Activated B cell treated with CpG ODN at 0.5 μM for 24 hours (primary cell): ENCODE results near the gene GAK. TPM values are rescaled to one million over a fixed set of nuclear protein-coding genes. Genes with fewer than 3 reads are reported as not detected.

ENCODE experiments used
- ATAC-seq: fragments of 200-7000 bp; cut with Tn5 transposase; one replicate; pipeline ENCODE4 v1.10.0; 2021; ENCODE audit warnings: low read depth, mild to moderate bottlenecking, moderate library complexity
- CTCF ChIA-PET: fragments of 350-600 bp; sonication (Branson Sonifier 250); formaldehyde crosslinking; loops from one replicate; lab custom pipeline; 2021; ENCODE audit warnings: antibody characterized with exemption; lab: Charles Lee
- POLR2A ChIA-PET: fragments of 350-600 bp; sonication (Branson Sonifier 250); formaldehyde crosslinking; loops from one replicate; lab custom pipeline; 2021; ENCODE audit warnings: antibody characterized with exemption; lab: Charles Lee
- DNase-seq: peaks from one replicate; pipeline ENCODE4 v3.0.0; 2022
- H3K27ac Mint-ChIP-seq: one replicate; pipeline ENCODE4 v1.8.0; 2020; ENCODE audit warnings: mixed read lengths
- H3K27me3 Mint-ChIP-seq: one replicate; pipeline ENCODE4 v1.8.0; 2021; ENCODE audit warnings: mixed read lengths
- H3K36me3 Mint-ChIP-seq: one replicate; pipeline ENCODE4 v1.8.0; 2021; ENCODE audit warnings: low read depth, mixed read lengths
- H3K4me1 Mint-ChIP-seq: one replicate; pipeline ENCODE4 v1.8.0; 2021; ENCODE audit warnings: mixed read lengths
- H3K4me3 Mint-ChIP-seq: one replicate; pipeline ENCODE4 v1.8.0; 2020; ENCODE audit warnings: mild to moderate bottlenecking, mixed read lengths
- H3K9me3 Mint-ChIP-seq: one replicate; pipeline ENCODE4 v1.8.0; 2020; ENCODE audit warnings: mixed read lengths
- intact Hi-C: fragments of 100-400 bp; cut with micrococcal nuclease; formaldehyde crosslinking; loops from one replicate; pipeline ENCODE4 v1.15.1; 2024
- total RNA-seq: library from RNA; stranded (reverse); gene quantifications from 2 replicates; pipeline ENCODE4 v1.2.3, GENCODE V29; 2022
- TF ChIP-seq, protein P1 (sequence below): fragments of 200-600 bp; IDR thresholded peaks from one replicate; pipeline ENCODE4 v1.8.0; 2022; ENCODE audit warnings: antibody characterized with exemption, mild to moderate bottlenecking

Gene GAK
- total RNA-seq, 1 donor from 2014 or later: 172 TPM

DNA sequence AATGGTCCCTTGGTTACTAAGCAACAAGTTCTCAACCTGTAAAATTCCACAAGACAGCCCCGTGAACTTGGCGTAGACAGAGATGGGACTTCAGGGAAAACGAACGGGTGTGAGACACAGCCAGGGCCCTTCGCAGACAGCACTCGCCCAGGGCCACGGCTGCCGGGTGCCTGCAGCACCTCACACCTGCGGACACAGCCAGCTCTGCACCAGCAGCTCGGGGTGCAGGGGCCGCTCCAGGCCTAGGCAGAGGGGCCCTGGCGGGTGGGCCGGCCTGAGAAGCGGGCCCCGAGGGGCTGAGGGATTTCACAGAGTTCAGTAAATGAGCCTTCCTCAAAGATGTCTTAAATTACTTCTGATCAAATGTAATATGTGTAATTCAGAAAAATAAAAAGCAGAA is 34.0 kb downstream of the GAK start:
- no peak for ATAC-seq
- no peak overlapping the region for H3K4me3 Mint-ChIP-seq
- H3K36me3 Mint-ChIP-seq: peaks cover 75% of the 10 kb centered on the region
- POLR2A ChIA-PET: no interaction called here
- TF ChIP-seq, protein P1, sequence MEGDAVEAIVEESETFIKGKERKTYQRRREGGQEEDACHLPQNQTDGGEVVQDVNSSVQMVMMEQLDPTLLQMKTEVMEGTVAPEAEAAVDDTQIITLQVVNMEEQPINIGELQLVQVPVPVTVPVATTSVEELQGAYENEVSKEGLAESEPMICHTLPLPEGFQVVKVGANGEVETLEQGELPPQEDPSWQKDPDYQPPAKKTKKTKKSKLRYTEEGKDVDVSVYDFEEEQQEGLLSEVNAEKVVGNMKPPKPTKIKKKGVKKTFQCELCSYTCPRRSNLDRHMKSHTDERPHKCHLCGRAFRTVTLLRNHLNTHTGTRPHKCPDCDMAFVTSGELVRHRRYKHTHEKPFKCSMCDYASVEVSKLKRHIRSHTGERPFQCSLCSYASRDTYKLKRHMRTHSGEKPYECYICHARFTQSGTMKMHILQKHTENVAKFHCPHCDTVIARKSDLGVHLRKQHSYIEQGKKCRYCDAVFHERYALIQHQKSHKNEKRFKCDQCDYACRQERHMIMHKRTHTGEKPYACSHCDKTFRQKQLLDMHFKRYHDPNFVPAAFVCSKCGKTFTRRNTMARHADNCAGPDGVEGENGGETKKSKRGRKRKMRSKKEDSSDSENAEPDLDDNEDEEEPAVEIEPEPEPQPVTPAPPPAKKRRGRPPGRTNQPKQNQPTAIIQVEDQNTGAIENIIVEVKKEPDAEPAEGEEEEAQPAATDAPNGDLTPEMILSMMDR: no peak
- no peaks in the 10 kb centered on the region for H3K9me3 Mint-ChIP-seq
- CTCF ChIA-PET: no interaction called here
- H3K27me3 Mint-ChIP-seq: no peaks in the 10 kb centered on the region
- no peak for DNase-seq
- intact Hi-C loops: no loop called here
- no peaks in the 10 kb centered on the region for H3K4me1 Mint-ChIP-seq
- H3K27ac Mint-ChIP-seq: no peak overlapping the region

DNA sequence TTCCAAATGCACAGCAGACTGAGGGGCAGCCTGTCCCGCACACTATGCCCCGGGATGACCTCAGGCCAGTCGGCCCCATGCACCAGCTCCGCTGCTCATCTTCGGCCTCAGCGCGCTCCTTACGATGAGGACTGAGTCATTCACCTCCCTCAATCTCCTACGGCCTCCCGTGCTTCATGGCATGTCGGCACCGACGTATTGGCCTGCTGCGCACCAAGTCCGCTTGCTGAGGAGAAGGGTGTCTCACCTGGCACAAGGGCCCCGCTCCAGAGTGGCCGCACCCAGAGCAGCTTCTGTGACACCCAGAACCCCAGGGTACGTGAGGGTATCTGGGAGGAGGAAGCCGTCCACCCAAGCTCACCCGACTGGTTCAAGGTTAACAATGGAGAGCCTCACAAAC is 35.5 kb downstream of the GAK start:
- Mint-ChIP-seq H3K36me3 (peaks cover 69% of the 10 kb centered on the region), H3K27me3 (no peaks in the 10 kb centered on the region), H3K9me3 (no peaks in the 10 kb centered on the region), H3K4me1 (no peaks in the 10 kb centered on the region), H3K27ac (no peak overlapping the region), H3K4me3 (no peak overlapping the region)
- ATAC-seq: no peak
- ChIA-PET CTCF (interaction anchor here (1.0 kb wide), 1 partner anchor 91 kb away, joined by 4 read pairs; no protein-coding TSS in a partner anchor), POLR2A (no interaction called here)
- no peak for DNase-seq
- intact Hi-C loops: loop anchor here (1.0 kb wide), 1 partner anchor 91 kb away; the partner anchor contains the start of gene IDUA
- TF ChIP-seq, protein P1: no peak

DNA sequence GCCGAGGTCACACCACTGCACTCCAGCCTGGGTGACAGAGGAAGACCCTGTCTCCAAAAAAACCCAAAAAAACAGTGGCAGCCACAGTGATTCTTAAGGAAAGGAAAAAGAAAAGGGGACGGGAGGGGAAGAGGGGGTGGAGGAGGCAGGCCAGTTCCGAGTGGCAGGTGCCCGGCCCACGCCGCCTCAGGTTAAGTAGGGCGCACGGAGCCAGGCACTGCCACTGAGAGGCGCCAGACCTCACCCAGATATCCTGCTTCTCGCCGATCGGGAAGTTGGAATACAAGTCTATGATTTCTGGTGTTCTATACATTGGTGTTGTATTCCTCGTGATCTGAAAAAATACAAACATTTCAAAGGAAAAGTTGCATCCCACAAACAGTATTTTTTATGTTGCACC is 35.9 kb downstream of the GAK start:
- H3K36me3 Mint-ChIP-seq: peaks cover 71% of the 10 kb centered on the region
- TF ChIP-seq, protein P1: no peak
- H3K4me3 Mint-ChIP-seq: no peak overlapping the region
- no peaks in the 10 kb centered on the region for H3K27me3 Mint-ChIP-seq
- H3K27ac Mint-ChIP-seq: no peak overlapping the region
- CTCF ChIA-PET: interaction anchor here (1.0 to 1.1 kb wide), 2 partner anchors 91 kb away, joined by 3 to 4 read pairs; partner anchors contain the start of gene IDUA
- no peak for DNase-seq
- no peak for ATAC-seq
- H3K4me1 Mint-ChIP-seq: no peaks in the 10 kb centered on the region
- intact Hi-C loops: loop anchor here (1.0 kb wide), 1 partner anchor 91 kb away; the partner anchor contains the start of gene IDUA
- POLR2A ChIA-PET: no interaction called here
- no peaks in the 10 kb centered on the region for H3K9me3 Mint-ChIP-seq

DNA sequence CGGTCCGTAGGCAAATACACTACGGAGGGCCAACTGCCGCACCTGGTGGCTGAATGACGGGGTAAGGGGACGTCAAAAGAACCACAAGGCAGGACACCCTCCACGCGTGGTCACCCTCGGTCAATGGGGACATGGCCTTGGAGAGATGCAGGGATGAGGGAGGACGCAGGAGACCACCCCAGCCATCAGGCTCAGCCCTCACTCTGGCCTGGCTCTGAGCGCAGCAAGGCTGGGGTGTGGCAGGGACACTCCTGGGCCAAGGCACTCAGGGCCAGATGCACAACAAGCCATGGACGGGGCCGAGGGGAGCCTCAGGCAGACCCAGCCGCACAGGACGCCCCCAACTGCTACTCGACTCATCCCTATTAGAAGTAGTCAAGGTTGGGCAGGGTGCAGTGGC is 36.5 kb downstream of the GAK start:
- Mint-ChIP-seq H3K27me3 (no peaks in the 10 kb centered on the region), H3K4me3 (no peak overlapping the region), H3K4me1 (no peaks in the 10 kb centered on the region), H3K36me3 (peaks cover 70% of the 10 kb centered on the region), H3K9me3 (no peaks in the 10 kb centered on the region), H3K27ac (no peak overlapping the region)
- CTCF ChIA-PET: interaction anchor here (1.1 kb wide), 1 partner anchor 91 kb away, joined by 3 read pairs; the partner anchor contains the start of gene IDUA
- no peak for DNase-seq
- POLR2A ChIA-PET: no interaction called here
- ATAC-seq: no peak
- TF ChIP-seq, protein P1: no peak
- intact Hi-C loops: no loop called here

DNA sequence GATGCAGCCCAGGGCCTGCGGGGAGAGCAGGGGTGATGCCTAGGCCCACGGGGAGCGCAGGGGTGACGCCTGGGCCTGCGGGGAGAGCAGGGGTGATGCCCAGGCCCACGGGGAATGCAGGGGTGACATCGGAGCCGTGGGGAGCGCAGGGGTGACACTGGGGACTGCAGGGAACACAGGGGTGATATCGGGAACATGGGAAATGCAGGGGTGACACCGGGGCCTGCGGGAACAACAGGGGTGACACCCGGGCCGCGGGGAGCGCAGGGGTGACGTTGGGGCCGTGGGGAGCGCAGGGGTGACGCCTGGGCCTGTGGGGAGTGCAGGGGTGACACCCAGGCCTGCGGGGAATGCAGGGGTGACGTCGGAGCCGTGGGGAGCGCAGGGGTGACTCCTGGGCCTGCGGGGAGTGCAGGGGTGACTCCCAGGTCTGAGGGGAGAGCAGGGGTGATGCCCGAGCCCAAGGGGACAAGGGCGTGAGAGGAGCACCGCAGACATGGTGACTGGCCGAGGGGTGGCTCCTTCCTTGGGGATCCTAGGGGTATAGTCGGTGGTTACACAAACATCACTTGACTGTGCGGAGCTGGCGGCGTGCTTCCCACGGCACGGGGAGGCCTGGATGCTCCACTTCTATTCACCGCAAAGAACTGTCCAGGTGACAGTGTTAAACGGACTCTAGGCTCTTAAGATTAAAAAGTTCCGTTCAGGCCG is 38.0 kb downstream of the GAK start:
- TF ChIP-seq, protein P1: no peak
- no peaks in the 10 kb centered on the region for H3K27me3 Mint-ChIP-seq
- DNase-seq (no peak), ATAC-seq (no peak)
- H3K36me3 Mint-ChIP-seq: peaks cover 66% of the 10 kb centered on the region
- H3K9me3 Mint-ChIP-seq: no peaks in the 10 kb centered on the region
- H3K4me1 Mint-ChIP-seq: no peaks in the 10 kb centered on the region
- POLR2A ChIA-PET: no interaction called here
- H3K4me3 Mint-ChIP-seq: no peak overlapping the region
- intact Hi-C loops: no loop called here
- CTCF ChIA-PET: no interaction called here
- no peak overlapping the region for H3K27ac Mint-ChIP-seq
